Measurements from ENCODE around the gene ID4.

- TF ChIP-seq CTCF (IDR thresholded peaks at IDR 0.05; ENCODE audit: low read length) (no peak), EZH2 (optimal IDR thresholded peaks at IDR 0.05; ENCODE audit: low read depth, low read length) (no peak), EZH2phosphoT487 (IDR thresholded peaks at IDR 0.05; ENCODE audit: low read length) (no peak)
Observed at GRCh38 chr6:19864285-19864684, 27.1 kb downstream of the ID4 start.

All from MM.1S (cell line).